Measurements from ENCODE around the gene TRMT5. TPM values are rescaled to one million over a fixed set of nuclear protein-coding genes. Genes with fewer than 3 reads are reported as not detected.

Gene TRMT5, protein sequence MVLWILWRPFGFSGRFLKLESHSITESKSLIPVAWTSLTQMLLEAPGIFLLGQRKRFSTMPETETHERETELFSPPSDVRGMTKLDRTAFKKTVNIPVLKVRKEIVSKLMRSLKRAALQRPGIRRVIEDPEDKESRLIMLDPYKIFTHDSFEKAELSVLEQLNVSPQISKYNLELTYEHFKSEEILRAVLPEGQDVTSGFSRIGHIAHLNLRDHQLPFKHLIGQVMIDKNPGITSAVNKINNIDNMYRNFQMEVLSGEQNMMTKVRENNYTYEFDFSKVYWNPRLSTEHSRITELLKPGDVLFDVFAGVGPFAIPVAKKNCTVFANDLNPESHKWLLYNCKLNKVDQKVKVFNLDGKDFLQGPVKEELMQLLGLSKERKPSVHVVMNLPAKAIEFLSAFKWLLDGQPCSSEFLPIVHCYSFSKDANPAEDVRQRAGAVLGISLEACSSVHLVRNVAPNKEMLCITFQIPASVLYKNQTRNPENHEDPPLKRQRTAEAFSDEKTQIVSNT
- total RNA-seq (2.8 TPM), polyA plus RNA-seq (1 to 10 TPM; 4.7 to 9.2 (median 6.5) TPM)

DNA sequence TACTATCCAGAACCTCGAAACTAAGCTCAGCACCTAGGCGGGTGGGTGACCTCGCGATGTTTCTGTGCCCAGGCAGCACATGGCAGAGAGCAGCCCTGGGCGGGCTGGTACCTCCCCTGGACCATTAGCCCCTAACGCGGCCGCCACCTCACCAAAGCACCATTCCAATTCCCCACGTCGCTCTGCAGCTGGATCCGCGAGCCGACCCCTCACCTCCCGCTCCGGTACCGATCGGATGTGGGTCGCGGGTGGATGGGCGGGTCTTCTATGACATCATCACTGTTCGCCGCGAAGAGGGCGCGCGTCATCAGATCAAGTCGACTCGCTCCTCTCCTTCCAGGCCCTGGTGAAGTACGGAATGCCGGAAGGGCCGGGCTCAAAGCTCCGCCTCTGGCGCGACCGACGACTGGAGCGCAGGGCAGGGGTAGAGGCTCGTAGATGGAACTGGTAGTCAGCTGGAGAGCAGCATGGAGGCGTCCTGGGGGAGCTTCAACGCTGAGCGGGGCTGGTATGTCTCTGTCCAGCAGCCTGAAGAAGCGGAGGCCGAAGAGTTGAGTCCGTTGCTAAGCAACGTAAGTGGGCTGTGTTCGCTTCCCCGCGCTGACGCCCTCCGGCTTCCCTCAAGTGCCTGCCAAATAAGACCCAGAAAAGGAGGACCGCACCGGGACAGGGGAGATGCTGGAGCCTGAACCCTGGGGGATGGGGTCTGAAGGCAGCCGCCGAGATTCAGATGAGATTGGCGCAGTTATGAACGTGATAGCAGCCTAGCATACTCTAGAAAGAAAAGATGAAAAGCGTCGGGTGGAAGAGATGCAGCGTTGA lies at the start of gene TRMT5, which contains the start of gene SLC38A6:
TRMT5 (minus strand) TSS at position 269 of the 822 bp plus-strand sequence; CDS start at position 163, 106 bp downstream.
SLC38A6 (plus strand) TSS at position 435 of the 822 bp plus-strand sequence; CDS start at position 468, 33 bp downstream.
- H3K27ac Mint-ChIP-seq: no peak within 1 kb of the TSS
- H3K9me3 Mint-ChIP-seq: no peaks in the 10 kb centered on the region
- H3K4me3 Mint-ChIP-seq: no peak within 1 kb of the TSS
- Histone ChIP-seq H3K27me3 (ENCODE audit: control insufficient read depth, insufficient read depth, low read length) (no peaks in the 10 kb centered on the region), H3K4me1 (ENCODE audit: control insufficient read depth, insufficient read depth, low read length, poor library complexity, severe bottlenecking) (peaks cover 26% of the 10 kb centered on the region), H3K9me3 (ENCODE audit: control insufficient read depth in 2 of 2, low read length in 2 of 2) (no peaks in the 10 kb centered on the region), H3K4me3 (ENCODE audit: low read depth, low read length) (peak within 1 kb of the TSS; percentile 90), H3K27ac (ENCODE audit: insufficient read depth, low read length, poor library complexity, severe bottlenecking) (peak within 1 kb of the TSS; percentile 92), H3K36me3 (ENCODE audit: control insufficient read depth, insufficient read depth, low read length) (peaks cover 10% of the 10 kb centered on the region)
- DNase-seq (peak; percentile 87 to 94 (median 93)), ATAC-seq (ENCODE audit: low read depth in 2 of 2) (peak; percentile 88 to 93)
- no peaks in the 10 kb centered on the region for H3K27me3 Mint-ChIP-seq
- peaks cover 15 to 41% (median 29%) of the 10 kb centered on the region in 4 donors for H3K4me1 Mint-ChIP-seq
- peaks cover 16% of the 10 kb centered on the region for H3K36me3 Mint-ChIP-seq

DNA sequence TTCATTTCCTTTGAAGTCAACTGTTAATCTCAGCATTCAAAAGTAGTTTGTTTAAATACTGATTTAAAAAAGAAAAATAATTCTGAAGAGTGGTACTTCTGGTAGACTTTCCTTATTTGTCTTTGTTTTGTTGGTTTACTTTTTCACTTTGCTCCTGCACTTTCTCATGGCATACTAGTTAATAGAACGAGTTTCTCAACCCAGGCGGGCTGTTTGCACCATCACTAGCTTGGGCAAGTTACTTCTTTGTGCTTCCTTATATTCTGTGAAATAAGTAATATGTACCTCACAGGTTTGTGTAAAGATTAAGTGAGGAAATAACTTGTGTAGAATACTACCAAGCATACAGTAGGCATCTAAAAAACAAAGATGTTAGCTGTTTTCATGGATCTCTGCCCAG lies 45.6 kb upstream of the TRMT5 start:
- ATAC-seq (ENCODE audit: low read depth in 2 of 2): no peak
- Histone ChIP-seq H3K4me1 (ENCODE audit: control insufficient read depth, insufficient read depth, low read length, poor library complexity, severe bottlenecking) (no peaks in the 10 kb centered on the region), H3K4me3 (ENCODE audit: low read depth, low read length) (no peak overlapping the region), H3K27me3 (ENCODE audit: control insufficient read depth, insufficient read depth, low read length) (no peaks in the 10 kb centered on the region), H3K9me3 (ENCODE audit: control insufficient read depth in 2 of 2, low read length in 2 of 2) (no peaks in the 10 kb centered on the region), H3K27ac (ENCODE audit: insufficient read depth, low read length, poor library complexity, severe bottlenecking) (no peak overlapping the region), H3K36me3 (ENCODE audit: control insufficient read depth, insufficient read depth, low read length) (no peaks in the 10 kb centered on the region)
- Mint-ChIP-seq H3K4me1 (peaks cover 0 to 6% (median 3%) of the 10 kb centered on the region in 4 donors), H3K36me3 (peaks cover 6% of the 10 kb centered on the region), H3K9me3 (no peaks in the 10 kb centered on the region), H3K27ac (no peak overlapping the region), H3K4me3 (no peak overlapping the region), H3K27me3 (no peaks in the 10 kb centered on the region)
- DNase-seq: no peak

DNA sequence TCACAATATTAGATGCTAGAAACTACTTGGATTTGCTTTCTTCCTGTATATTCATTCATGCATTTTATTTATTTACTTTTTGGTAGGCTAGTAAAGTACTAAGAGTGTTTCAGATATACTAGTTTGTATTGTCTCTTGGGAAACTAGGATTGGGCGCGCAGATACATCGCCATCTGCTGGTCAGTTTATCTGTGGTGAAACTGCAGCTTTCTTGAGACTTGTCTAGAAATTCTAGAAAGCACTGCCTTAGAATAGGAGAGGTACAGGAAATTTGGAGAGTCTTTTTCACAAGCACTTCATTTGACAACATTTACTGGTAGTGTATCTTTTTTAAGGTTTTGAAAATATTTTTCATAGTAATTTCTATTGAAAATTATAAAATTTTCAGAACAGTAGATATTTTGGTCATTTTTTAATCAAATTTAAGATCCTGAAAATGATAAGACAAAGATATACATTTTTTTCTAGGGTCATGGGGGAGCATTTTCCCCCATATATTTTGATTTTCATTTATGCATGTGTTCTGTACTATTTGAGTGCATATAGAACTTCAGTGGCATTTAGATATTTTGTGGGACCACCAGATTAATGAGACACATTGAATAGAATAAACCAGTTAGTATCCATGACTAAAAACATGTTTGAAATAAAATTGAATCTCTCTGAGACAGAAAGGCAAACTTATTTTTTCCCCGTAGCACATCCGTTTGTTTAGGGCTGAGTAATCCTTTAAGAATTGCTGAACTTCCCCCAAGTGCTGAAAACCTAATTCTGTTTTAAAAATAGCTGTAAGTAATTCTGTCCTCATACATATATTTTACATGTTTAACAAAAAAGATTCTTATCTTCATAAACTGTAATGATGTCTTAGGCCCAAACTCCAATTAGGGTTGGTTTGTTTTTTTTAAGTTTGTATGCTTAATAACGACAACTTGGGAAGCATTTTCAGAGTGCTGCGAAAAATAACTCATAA lies 44.7 kb upstream of the TRMT5 start:
- Mint-ChIP-seq H3K27ac (no peak overlapping the region), H3K27me3 (no peaks in the 10 kb centered on the region), H3K4me1 (peaks cover 0 to 4% (median under 1%) of the 10 kb centered on the region in 4 donors), H3K9me3 (no peaks in the 10 kb centered on the region), H3K4me3 (no peak overlapping the region), H3K36me3 (peaks cover 5% of the 10 kb centered on the region)
- DNase-seq (peak; percentile 21 to 76 (median 48)), ATAC-seq (ENCODE audit: low read depth in 2 of 2) (no peak)
- Histone ChIP-seq H3K27ac (ENCODE audit: insufficient read depth, low read length, poor library complexity, severe bottlenecking) (no peak overlapping the region), H3K9me3 (ENCODE audit: control insufficient read depth in 2 of 2, low read length in 2 of 2) (no peaks in the 10 kb centered on the region), H3K36me3 (ENCODE audit: control insufficient read depth, insufficient read depth, low read length) (no peaks in the 10 kb centered on the region), H3K4me1 (ENCODE audit: control insufficient read depth, insufficient read depth, low read length, poor library complexity, severe bottlenecking) (no peaks in the 10 kb centered on the region), H3K27me3 (ENCODE audit: control insufficient read depth, insufficient read depth, low read length) (no peaks in the 10 kb centered on the region), H3K4me3 (ENCODE audit: low read depth, low read length) (no peak overlapping the region)

DNA sequence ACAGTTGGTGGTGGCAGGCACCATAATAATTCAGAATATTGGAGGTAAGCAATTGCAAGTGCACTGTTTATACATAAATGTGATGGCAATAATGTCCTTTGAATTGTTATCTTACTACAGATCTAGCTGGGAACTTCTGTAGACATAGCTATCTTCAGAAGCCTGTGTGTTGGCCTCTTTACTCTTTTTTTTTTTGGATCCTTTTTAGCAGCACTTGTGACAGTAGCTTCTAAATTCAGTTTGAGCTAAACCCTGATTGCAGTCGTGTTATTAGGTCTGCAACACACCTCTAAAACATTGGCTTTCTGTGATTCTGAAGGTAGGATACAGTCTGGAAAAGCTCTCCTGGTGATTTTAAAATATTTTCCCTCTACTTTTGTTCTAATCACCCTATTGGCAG lies 38.7 kb upstream of the TRMT5 start:
- ATAC-seq (ENCODE audit: low read depth in 2 of 2) (no peak), DNase-seq (no peak)
- no peak overlapping the region for H3K27ac Mint-ChIP-seq
- no peaks in the 10 kb centered on the region for H3K4me1 Mint-ChIP-seq
- H3K36me3 Mint-ChIP-seq: peaks cover 4% of the 10 kb centered on the region
- no peak overlapping the region for H3K27ac ChIP-seq (ENCODE audit: insufficient read depth, low read length, poor library complexity, severe bottlenecking)
- no peaks in the 10 kb centered on the region for H3K9me3 ChIP-seq (ENCODE audit: control insufficient read depth in 2 of 2, low read length in 2 of 2)
- H3K27me3 Mint-ChIP-seq: no peaks in the 10 kb centered on the region
- H3K36me3 ChIP-seq (ENCODE audit: control insufficient read depth, insufficient read depth, low read length): no peaks in the 10 kb centered on the region
- H3K4me3 ChIP-seq (ENCODE audit: low read depth, low read length): no peak overlapping the region
- H3K27me3 ChIP-seq (ENCODE audit: control insufficient read depth, insufficient read depth, low read length): no peaks in the 10 kb centered on the region
- no peak overlapping the region for H3K4me3 Mint-ChIP-seq
- no peaks in the 10 kb centered on the region for H3K4me1 ChIP-seq (ENCODE audit: control insufficient read depth, insufficient read depth, low read length, poor library complexity, severe bottlenecking)
- H3K9me3 Mint-ChIP-seq: no peaks in the 10 kb centered on the region

DNA sequence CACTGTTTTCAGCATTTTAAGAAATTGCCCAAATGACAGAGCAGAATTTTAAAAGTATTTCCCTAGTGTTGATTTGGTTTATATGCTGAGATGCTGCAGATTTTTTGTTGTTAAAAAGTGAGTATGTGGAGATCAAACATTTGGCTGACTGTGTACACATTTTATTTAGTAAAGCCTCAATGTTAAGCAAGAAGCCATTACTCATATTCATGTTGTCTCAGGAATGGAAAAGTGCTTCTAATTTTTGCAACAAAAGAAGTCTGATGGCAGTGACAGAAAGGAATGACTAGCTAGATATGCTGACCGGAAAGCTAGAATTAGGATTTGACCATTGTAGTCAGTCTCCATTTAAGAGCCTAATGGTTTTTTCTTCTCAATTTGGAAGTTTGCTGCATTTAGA lies 22.7 kb upstream of the TRMT5 start:
- Histone ChIP-seq H3K36me3 (ENCODE audit: control insufficient read depth, insufficient read depth, low read length) (no peaks in the 10 kb centered on the region), H3K27me3 (ENCODE audit: control insufficient read depth, insufficient read depth, low read length) (no peaks in the 10 kb centered on the region), H3K27ac (ENCODE audit: insufficient read depth, low read length, poor library complexity, severe bottlenecking) (no peak overlapping the region), H3K4me3 (ENCODE audit: low read depth, low read length) (no peak overlapping the region), H3K4me1 (ENCODE audit: control insufficient read depth, insufficient read depth, low read length, poor library complexity, severe bottlenecking) (no peaks in the 10 kb centered on the region), H3K9me3 (ENCODE audit: control insufficient read depth in 2 of 2, low read length in 2 of 2) (no peaks in the 10 kb centered on the region)
- DNase-seq (no peak), ATAC-seq (ENCODE audit: low read depth in 2 of 2) (no peak)
- Mint-ChIP-seq H3K27me3 (no peaks in the 10 kb centered on the region), H3K4me3 (no peak overlapping the region), H3K36me3 (peaks cover 25% of the 10 kb centered on the region), H3K9me3 (peaks cover 0 to 9% (median 2%) of the 10 kb centered on the region in 7 donors), H3K4me1 (no peaks in the 10 kb centered on the region), H3K27ac (no peak overlapping the region)

DNA sequence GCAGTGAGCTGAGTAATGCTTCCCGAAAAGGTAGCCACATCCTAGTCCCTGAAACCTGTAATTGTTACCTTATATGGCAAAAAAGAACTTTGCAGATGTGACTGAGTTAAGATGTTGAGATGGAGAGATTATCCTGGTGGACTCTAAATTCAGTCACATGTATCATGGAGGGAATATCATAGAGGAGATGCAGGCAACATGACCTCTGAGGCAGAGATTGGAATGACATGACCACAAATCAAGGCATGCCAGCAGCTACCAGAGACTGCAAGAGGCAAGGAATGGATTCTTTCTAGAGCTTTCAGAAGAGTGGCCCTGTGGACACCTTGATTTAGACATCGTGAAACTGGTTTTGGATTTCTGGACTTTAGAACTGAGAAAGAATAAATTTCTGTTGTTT lies 18.7 kb upstream of the TRMT5 start:
- no peaks in the 10 kb centered on the region for H3K36me3 ChIP-seq (ENCODE audit: control insufficient read depth, insufficient read depth, low read length)
- H3K4me3 Mint-ChIP-seq: no peak overlapping the region
- no peaks in the 10 kb centered on the region for H3K4me1 Mint-ChIP-seq
- no peaks in the 10 kb centered on the region for H3K4me1 ChIP-seq (ENCODE audit: control insufficient read depth, insufficient read depth, low read length, poor library complexity, severe bottlenecking)
- no peaks in the 10 kb centered on the region for H3K9me3 ChIP-seq (ENCODE audit: control insufficient read depth in 2 of 2, low read length in 2 of 2)
- H3K4me3 ChIP-seq (ENCODE audit: low read depth, low read length): no peak overlapping the region
- no peak overlapping the region for H3K27ac ChIP-seq (ENCODE audit: insufficient read depth, low read length, poor library complexity, severe bottlenecking)
- no peaks in the 10 kb centered on the region for H3K27me3 Mint-ChIP-seq
- ATAC-seq (ENCODE audit: low read depth in 2 of 2) (no peak), DNase-seq (no peak)
- no peak overlapping the region for H3K27ac Mint-ChIP-seq
- H3K27me3 ChIP-seq (ENCODE audit: control insufficient read depth, insufficient read depth, low read length): no peaks in the 10 kb centered on the region
- H3K9me3 Mint-ChIP-seq: peaks cover 0 to 9% (median 2%) of the 10 kb centered on the region in 7 donors
- peaks cover 48% of the 10 kb centered on the region for H3K36me3 Mint-ChIP-seq

DNA sequence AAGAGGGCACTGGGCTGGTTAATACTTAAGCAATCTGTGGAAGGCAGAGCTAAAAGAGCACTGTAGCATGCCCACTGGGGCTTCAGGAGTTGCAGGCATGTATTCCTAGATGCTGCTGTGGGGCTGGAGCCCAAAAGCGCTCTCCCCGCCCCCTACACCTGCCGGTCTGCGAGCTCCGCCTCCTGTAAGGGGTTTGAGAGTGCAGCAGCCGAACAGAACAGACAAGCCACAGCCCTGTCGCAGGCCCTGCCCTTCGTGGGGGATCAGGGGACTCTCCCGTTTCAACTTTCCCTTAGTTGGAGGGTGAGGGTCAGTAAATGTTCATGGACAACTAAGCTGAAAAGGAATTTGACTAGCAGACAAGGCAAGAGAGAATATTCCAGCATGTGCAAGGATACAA lies 17.7 kb upstream of the TRMT5 start:
- no peak overlapping the region for H3K27ac ChIP-seq (ENCODE audit: insufficient read depth, low read length, poor library complexity, severe bottlenecking)
- no peak for ATAC-seq (ENCODE audit: low read depth in 2 of 2)
- Mint-ChIP-seq H3K4me1 (no peaks in the 10 kb centered on the region), H3K27me3 (no peaks in the 10 kb centered on the region), H3K4me3 (no peak overlapping the region), H3K36me3 (peaks cover 43% of the 10 kb centered on the region), H3K27ac (no peak overlapping the region), H3K9me3 (peaks cover 0 to 3% (median 1%) of the 10 kb centered on the region in 7 donors)
- no peaks in the 10 kb centered on the region for H3K36me3 ChIP-seq (ENCODE audit: control insufficient read depth, insufficient read depth, low read length)
- no peak for DNase-seq
- H3K4me3 ChIP-seq (ENCODE audit: low read depth, low read length): no peak overlapping the region
- H3K4me1 ChIP-seq (ENCODE audit: control insufficient read depth, insufficient read depth, low read length, poor library complexity, severe bottlenecking): no peaks in the 10 kb centered on the region
- no peaks in the 10 kb centered on the region for H3K27me3 ChIP-seq (ENCODE audit: control insufficient read depth, insufficient read depth, low read length)
- no peaks in the 10 kb centered on the region for H3K9me3 ChIP-seq (ENCODE audit: control insufficient read depth in 2 of 2, low read length in 2 of 2)

All from CD4-positive, CD25-positive, alpha-beta regulatory T cell (primary cell).